Parathyroid adenoma (tissue), 2 donors: Measurements from ENCODE around the gene ACTR3.

ENCODE experiments used
- H2AFZ ChIP-seq: fragments of 300-600 bp; sonication (generic); one replicate; pipeline ENCODE4 v1.7.0; 2017; ENCODE audit warnings: antibody characterized with exemption, mild to moderate bottlenecking
- H3K27ac ChIP-seq: fragments of 300-600 bp; sonication (generic); one replicate; pipeline ENCODE4 v1.7.0; 2017
- H3K27me3 ChIP-seq: fragments of 300-600 bp; sonication (generic); one replicate; pipeline ENCODE4 v1.7.0; 2017; ENCODE audit warnings: low read length; ENCODE audit not compliant: control insufficient read depth, insufficient read depth
- H3K36me3 ChIP-seq: fragments of 300-600 bp; sonication (generic); one replicate; pipeline ENCODE4 v1.7.0; 2017; ENCODE audit warnings: low read length; ENCODE audit not compliant: control insufficient read depth, insufficient read depth
- H3K4me1 ChIP-seq: fragments of 300-600 bp; sonication (generic); one replicate; pipeline ENCODE4 v1.7.0; 2017; ENCODE audit warnings: control low read depth
- H3K4me2 ChIP-seq: fragments of 300-600 bp; sonication (generic); one replicate; pipeline ENCODE4 v1.7.0; 2017; ENCODE audit warnings: low read length
- H3K4me3 ChIP-seq: fragments of 300-600 bp; sonication (generic); one replicate; pipeline ENCODE4 v1.7.0; 2017; ENCODE audit warnings: low read depth, low read length
- H3K79me2 ChIP-seq: fragments of 300-600 bp; sonication (generic); one replicate; pipeline ENCODE4 v1.7.0; 2017; ENCODE audit warnings: control low read depth
- H3K9ac ChIP-seq: fragments of 300-600 bp; sonication (generic); one replicate; pipeline ENCODE4 v1.7.0; 2017; ENCODE audit warnings: mild to moderate bottlenecking
- H3K9me3 ChIP-seq: fragments of 300-600 bp; sonication (generic); one replicate; pipeline ENCODE4 v1.7.0; 2017; ENCODE audit warnings: low read length; ENCODE audit not compliant: control insufficient read depth
- CTCF ChIP-seq: fragments of 300-600 bp; sonication (generic); IDR thresholded peaks from one replicate; pipeline ENCODE4 v1.7.0; 2017; ENCODE audit warnings: antibody characterized with exemption, mild to moderate bottlenecking
- donor health status: primary hyperparathyroidism.

Gene ACTR3

GRCh38 chr2:113986762-113987290, 96.9 kb downstream of the ACTR3 start:
- H3K4me3 ChIP-seq, result no peak overlapping the region

GRCh38 chr2:113992090-113992489, 102.2 kb downstream of the ACTR3 start:
- Histone ChIP-seq H3K4me2 (no peak overlapping the region), H3K9ac (no peak overlapping the region), H3K9me3 (no peaks in the 10 kb centered on the region), H3K27me3 (no peaks in the 10 kb centered on the region), H3K36me3 (no peaks in the 10 kb centered on the region), H3K27ac (no peak overlapping the region), H2AFZ (no peak overlapping the region), H3K79me2 (no peaks in the 10 kb centered on the region), H3K4me1 (no peaks in the 10 kb centered on the region), H3K4me3 (no peak overlapping the region)
- TF ChIP-seq CTCF, result no peak

More at GRCh38 chr2:113986762-113987290, 96.9 kb downstream of the ACTR3 start:
- Histone ChIP-seq H3K27ac (no peak overlapping the region), H3K36me3 (no peaks in the 10 kb centered on the region), H3K9ac (no peak overlapping the region), H3K4me2 (no peak overlapping the region), H3K4me1 (no peaks in the 10 kb centered on the region), H3K9me3 (no peaks in the 10 kb centered on the region), H3K79me2 (no peaks in the 10 kb centered on the region), H3K27me3 (no peaks in the 10 kb centered on the region), H2AFZ (no peak overlapping the region)
- TF ChIP-seq CTCF, result no peak

GRCh38 chr2:113996671-113997594, 107.0 kb downstream of the ACTR3 start:
- Histone ChIP-seq H3K36me3 (no peaks in the 10 kb centered on the region), H3K79me2 (no peaks in the 10 kb centered on the region), H3K9me3 (no peaks in the 10 kb centered on the region), H3K27me3 (no peaks in the 10 kb centered on the region), H3K4me3 (no peak overlapping the region), H3K4me2 (no peak overlapping the region), H3K4me1 (no peaks in the 10 kb centered on the region), H3K9ac (no peak overlapping the region), H2AFZ (no peak overlapping the region), H3K27ac (no peak overlapping the region)
- TF ChIP-seq CTCF, result no peak

- Histone ChIP-seq H3K4me3 (no peak overlapping the region), H3K4me1 (no peaks in the 10 kb centered on the region), H3K79me2 (no peaks in the 10 kb centered on the region), H3K27me3 (no peaks in the 10 kb centered on the region), H3K9ac (no peak overlapping the region), H3K36me3 (no peaks in the 10 kb centered on the region), H2AFZ (no peak overlapping the region), H3K27ac (no peak overlapping the region), H3K9me3 (no peaks in the 10 kb centered on the region), H3K4me2 (no peak overlapping the region)
- TF ChIP-seq CTCF, result no peak
Measured at GRCh38 chr2:114001152-114001551, 111.3 kb downstream of the ACTR3 start.
